ENCODE measurements around the gene LRG1. TPM values are rescaled to one million over a fixed set of nuclear protein-coding genes. Genes with fewer than 3 reads are reported as not detected.

The LRG1 gene
- total RNA-seq, 1 donor from 2014 or later: 0.40 TPM

DNA sequence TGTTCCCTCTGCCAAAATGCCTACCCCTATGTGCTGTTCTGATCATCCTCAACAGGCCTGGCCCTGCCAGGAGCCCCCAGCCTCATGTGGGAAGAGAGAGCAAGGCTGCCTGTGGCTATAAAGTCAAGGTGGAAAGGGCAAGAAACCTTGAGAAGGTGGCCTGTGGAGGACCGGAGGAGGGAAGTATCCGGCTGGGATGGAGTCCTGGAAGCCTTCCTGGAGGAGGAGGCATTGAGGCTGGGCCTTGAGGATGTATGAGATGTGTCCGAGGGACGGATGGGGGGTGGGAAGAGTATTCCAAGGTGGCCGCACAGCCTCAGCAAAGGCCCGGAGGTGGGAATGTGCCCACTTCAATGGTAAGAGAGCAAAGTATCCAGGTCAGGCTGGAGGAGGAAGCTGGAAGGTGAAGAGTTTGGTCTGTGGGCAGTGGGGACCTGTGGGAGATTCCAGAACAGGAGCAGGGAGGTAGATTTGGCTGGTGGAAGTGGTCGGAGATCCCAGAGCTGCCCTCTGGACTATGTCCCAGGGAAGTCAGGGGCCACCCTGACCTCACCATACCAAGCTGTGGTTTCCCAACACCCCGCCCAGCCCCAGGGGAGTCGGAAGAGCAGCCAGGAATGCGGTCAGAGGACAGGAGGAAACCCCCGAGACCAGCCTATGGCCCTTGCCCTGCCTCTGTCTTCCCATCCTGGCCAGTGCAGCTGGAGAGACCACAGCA, 18.5 kb downstream of the LRG1 start:
- H3K4me3 Mint-ChIP-seq: no peak overlapping the region
- no peaks in the 10 kb centered on the region for H3K9me3 Mint-ChIP-seq
- H3K36me3 Mint-ChIP-seq (ENCODE audit: low read depth): no peaks in the 10 kb centered on the region
- H3K27me3 Mint-ChIP-seq: peaks cover 2% of the 10 kb centered on the region
- H3K4me1 Mint-ChIP-seq: no peaks in the 10 kb centered on the region
- intact Hi-C loops (cut with micrococcal nuclease): no loop called here
- no peak for DNase-seq
- no peak overlapping the region for H3K27ac Mint-ChIP-seq

DNA sequence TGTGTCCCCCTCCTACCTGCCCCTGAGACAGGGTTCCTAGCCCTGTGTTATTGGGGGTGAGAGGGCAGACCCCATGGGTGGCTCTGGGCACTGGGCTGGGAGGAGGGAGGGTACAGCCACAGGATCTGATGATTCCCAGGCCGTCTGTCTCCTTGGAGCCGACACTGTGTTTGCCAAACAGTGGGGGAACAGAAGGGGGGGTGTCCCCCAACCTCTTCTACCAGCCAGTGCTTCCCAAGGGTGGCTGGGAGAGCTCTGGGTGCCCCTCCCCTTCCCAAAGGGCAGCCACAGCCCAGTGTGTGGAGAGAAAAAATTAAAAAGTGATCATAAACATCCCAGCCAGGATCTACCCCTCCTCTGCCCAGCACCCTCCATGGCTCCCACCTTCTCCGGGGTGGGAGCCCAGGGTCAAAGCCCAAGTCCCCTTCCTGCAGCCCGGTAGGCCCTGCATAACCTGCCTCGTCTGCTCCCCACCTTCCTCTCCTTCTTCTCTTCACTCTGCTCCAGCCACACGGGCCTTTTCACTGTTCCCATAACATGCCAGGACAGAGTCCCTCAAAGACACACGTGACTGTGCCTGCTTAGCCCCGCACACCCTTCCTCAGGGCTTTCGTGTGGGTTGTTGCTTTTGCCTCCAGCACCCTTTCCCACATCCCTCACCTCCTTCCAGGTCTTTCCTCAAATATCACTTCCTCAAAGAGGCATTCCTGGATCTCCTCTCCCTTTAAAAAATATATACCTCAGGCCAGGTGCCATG, 20.1 kb downstream of the LRG1 start:
- H3K9me3 Mint-ChIP-seq: no peaks in the 10 kb centered on the region
- no peaks in the 10 kb centered on the region for H3K4me1 Mint-ChIP-seq
- intact Hi-C loops (cut with micrococcal nuclease): no loop called here
- peaks cover 2% of the 10 kb centered on the region for H3K27me3 Mint-ChIP-seq
- no peak overlapping the region for H3K27ac Mint-ChIP-seq
- H3K36me3 Mint-ChIP-seq (ENCODE audit: low read depth): no peaks in the 10 kb centered on the region
- no peak overlapping the region for H3K4me3 Mint-ChIP-seq
- no peak for DNase-seq

DNA sequence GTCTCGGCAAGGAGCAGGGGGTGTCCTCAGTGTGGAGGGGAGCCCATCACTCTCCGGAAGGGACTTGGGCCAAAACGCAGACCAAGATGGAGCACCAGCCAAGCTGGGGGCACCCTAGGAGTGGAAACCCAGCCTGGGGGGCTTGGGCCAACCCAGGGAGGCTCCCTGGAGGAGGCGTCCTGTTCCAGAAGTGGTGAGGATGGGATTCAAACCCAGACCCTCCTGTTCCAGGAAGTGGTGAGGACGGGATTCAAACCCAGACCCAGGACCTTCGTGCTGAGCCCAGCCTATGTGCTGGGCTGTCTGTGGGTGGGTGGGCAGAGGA, 20.7 kb downstream of the LRG1 start:
- no peak overlapping the region for H3K4me3 Mint-ChIP-seq
- no peaks in the 10 kb centered on the region for H3K36me3 Mint-ChIP-seq (ENCODE audit: low read depth)
- peaks cover 2% of the 10 kb centered on the region for H3K27me3 Mint-ChIP-seq
- no peaks in the 10 kb centered on the region for H3K4me1 Mint-ChIP-seq
- DNase-seq: no peak
- no peaks in the 10 kb centered on the region for H3K9me3 Mint-ChIP-seq
- intact Hi-C loops (cut with micrococcal nuclease): no loop called here
- H3K27ac Mint-ChIP-seq: no peak overlapping the region

DNA sequence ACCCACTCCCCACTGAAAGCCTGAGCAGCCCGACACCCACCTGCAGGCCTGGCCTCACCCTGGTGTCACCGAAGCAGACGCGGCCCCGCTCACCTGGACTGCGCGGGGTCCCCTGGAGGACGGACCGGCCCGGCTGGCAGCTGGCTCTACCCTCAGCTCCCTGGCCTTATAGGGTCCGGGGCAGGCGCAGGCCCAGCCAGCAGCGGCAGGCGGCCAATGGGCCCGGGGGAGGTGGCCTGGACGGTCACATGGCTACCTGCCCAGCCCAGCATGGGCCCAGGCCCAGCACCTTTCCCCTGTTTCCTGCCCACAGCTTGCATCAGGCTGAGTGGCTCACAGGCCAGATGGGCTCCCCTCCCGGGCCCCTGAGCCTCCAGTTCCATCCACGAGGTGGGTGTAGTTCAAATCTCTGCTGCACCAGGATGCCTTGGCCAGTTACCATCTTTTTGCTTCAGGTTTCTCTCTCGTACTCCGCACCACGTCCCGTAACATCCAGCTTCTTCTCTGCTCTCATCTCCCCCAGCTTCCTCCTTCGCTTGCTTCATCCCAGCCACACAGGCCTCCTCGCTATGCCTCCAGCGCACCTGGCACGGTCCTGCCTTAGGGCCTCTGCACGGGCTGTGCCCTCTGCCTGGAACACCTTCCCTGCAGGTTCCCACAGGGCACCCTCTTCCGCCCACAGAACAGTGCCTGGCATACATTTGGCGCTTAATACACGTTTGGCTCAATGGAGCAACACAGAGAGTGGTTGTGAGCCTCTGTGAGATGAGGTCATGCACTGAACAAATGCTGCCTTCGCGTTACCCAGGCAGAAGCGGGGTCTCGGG, 21.3 kb downstream of the LRG1 start, which contains the start of gene PLIN4:
TSS of gene PLIN4 (minus strand) at position 142 of the 827 bp plus-strand sequence. CDS start 214 bp downstream, outside the sequence.
- Mint-ChIP-seq H3K4me3 (no peak within 1 kb of the TSS), H3K4me1 (no peaks in the 10 kb centered on the region), H3K27ac (no peak within 1 kb of the TSS), H3K27me3 (peaks cover 2% of the 10 kb centered on the region), H3K9me3 (no peaks in the 10 kb centered on the region), H3K36me3 (ENCODE audit: low read depth) (no peaks in the 10 kb centered on the region)
- no peak for DNase-seq
- intact Hi-C loops (cut with micrococcal nuclease): no loop called here

DNA sequence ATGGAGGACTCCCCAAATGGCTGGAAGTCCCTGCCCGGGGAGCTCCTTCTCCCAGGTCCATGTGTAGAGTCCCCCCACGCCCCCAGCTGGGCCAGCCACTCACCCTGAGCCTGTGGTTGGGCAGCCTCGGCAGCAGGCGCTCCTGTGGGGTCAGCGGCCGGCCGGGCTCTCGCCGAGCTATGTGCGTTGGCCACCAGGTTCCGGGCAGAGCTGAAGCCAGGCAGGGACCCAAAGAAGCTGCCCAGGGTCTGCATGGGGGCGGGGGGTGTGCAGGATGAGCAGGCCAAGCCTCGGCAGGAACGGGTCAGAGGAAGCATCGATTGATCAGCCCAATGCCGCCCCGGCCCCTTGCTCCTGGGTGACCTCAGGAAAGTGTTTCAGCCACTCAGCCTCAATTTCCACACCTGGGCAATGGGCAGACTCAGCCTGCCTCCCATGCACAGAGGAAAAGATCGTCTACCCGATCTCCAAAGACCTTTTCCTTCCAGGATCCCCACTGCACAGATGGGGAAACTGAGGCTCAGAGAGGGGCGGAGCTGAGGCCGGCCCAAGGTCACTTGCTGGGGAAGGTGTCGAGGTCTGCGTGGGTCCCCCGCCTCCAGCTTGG, 22.3 kb downstream of the LRG1 start:
- Mint-ChIP-seq H3K27ac (no peak overlapping the region), H3K36me3 (ENCODE audit: low read depth) (no peaks in the 10 kb centered on the region), H3K4me3 (no peak overlapping the region), H3K27me3 (peaks cover 2% of the 10 kb centered on the region), H3K4me1 (no peaks in the 10 kb centered on the region), H3K9me3 (no peaks in the 10 kb centered on the region)
- intact Hi-C loops (cut with micrococcal nuclease): no loop called here
- no peak for DNase-seq

DNA sequence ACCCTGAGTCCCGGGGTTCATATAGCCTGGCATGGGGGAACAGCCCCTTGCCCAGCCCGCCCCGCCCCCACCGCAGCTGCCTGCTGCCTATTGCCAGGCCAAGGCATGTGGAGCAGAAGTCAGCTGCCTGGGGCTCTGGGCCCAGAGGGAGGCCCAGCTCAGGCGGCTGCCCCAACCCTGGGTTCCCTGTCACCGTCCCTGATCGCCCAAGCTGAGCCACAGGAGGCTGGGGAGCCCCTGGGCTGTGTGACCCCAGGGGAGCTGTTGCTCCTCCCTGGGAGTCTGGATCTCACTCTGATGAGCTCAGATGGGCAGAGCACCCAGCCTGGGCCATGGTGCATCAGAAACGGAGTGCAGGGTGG, 22.9 kb downstream of the LRG1 start:
- intact Hi-C loops (cut with micrococcal nuclease): no loop called here
- Mint-ChIP-seq H3K36me3 (ENCODE audit: low read depth) (no peaks in the 10 kb centered on the region), H3K27ac (no peak overlapping the region), H3K4me3 (no peak overlapping the region), H3K4me1 (no peaks in the 10 kb centered on the region), H3K9me3 (no peaks in the 10 kb centered on the region), H3K27me3 (peaks cover 2% of the 10 kb centered on the region)
- DNase-seq: no peak

DNA sequence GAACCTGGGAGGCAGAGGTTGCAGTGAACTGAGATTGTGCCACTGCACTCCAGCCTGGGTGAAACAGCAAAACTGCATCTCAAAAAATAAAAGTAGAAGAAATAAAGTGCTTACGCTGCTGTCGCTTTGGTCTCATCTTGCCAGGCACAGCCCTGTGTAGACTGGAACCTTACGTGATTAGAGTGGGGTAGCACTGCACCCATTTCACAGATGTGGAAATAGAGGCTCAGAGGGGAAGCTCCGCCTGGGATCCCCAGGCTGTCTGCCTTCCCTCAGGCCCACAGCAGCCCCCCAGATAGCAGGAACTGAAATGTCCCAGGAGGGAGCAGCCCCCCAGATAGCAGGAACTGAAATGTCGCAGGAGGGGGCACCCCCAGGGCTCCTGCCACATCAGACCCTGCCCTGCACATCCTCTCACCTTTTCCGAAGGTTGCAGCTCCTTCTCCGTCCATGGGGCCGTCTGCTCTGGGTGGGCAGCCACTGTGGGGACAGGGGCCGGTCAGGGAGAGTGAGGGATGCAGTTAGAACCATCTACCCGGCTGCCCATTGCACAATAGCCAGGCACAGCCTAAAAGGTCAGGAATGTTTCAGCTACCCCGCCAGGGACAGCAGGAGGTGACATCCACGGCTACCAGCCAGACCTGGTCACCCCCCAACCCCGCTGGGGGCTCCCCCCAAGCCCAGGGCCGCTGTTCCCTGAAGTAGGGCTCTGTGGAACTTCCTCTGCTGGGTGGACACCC, 23.5 kb downstream of the LRG1 start:
- Mint-ChIP-seq H3K36me3 (ENCODE audit: low read depth) (no peaks in the 10 kb centered on the region), H3K27ac (no peak overlapping the region), H3K27me3 (peaks cover 2% of the 10 kb centered on the region), H3K4me1 (no peaks in the 10 kb centered on the region), H3K9me3 (no peaks in the 10 kb centered on the region), H3K4me3 (no peak overlapping the region)
- no peak for DNase-seq
- intact Hi-C loops (cut with micrococcal nuclease): no loop called here

DNA sequence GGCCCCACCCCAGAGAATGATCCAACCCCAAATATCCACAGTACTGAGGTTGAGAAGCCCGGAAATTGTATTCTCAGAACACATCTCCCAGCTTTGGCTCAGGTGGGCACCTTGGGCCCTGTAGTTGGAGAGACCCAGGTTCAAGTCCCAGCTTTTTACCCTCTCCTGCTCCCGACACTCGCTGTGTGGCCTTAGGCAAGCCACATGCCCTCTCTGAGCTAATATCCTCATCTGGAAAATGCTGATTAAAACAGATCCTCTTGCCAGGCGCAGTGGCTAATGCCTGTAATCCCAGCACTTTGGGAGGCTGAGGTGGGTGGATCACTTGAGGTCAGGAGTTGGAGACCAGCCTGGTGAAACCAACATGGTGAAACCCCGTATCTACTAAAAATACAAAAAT, 24.1 kb downstream of the LRG1 start:
- H3K4me3 Mint-ChIP-seq: no peak overlapping the region
- no peaks in the 10 kb centered on the region for H3K9me3 Mint-ChIP-seq

DNA sequence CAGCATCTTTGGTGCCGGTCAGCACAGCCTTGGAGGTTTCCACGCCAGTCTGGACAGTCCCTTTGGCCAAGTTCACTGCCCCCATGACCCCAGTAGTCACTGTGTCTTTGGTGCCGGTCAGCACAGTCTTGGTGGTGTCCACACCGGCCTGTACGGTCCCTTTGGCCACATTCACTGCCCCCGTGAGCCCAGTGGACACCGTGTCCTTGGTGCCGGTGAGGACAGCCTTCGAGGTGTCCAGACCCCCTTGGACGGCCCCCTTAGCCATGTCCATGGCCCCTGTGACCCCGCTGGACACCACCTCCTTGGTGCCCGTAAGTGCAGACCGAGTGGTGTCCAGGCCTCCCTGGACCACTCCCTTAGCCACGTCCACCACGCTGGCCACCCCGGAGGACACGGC, 26.6 kb downstream of the LRG1 start:
- H3K4me1 Mint-ChIP-seq: no peaks in the 10 kb centered on the region
- H3K36me3 Mint-ChIP-seq (ENCODE audit: low read depth): no peaks in the 10 kb centered on the region
- intact Hi-C loops (cut with micrococcal nuclease): no loop called here
- no peak overlapping the region for H3K27ac Mint-ChIP-seq
- H3K9me3 Mint-ChIP-seq: no peaks in the 10 kb centered on the region
- no peak for DNase-seq
- no peaks in the 10 kb centered on the region for H3K27me3 Mint-ChIP-seq
- H3K4me3 Mint-ChIP-seq: no peak overlapping the region

More for the DNA sequence above, 24.1 kb downstream of the LRG1 start:
- no peaks in the 10 kb centered on the region for H3K36me3 Mint-ChIP-seq (ENCODE audit: low read depth)
- H3K27me3 Mint-ChIP-seq: no peaks in the 10 kb centered on the region
- no peaks in the 10 kb centered on the region for H3K4me1 Mint-ChIP-seq
- no peak overlapping the region for H3K27ac Mint-ChIP-seq
- intact Hi-C loops (cut with micrococcal nuclease): no loop called here
- DNase-seq: no peak

DNA sequence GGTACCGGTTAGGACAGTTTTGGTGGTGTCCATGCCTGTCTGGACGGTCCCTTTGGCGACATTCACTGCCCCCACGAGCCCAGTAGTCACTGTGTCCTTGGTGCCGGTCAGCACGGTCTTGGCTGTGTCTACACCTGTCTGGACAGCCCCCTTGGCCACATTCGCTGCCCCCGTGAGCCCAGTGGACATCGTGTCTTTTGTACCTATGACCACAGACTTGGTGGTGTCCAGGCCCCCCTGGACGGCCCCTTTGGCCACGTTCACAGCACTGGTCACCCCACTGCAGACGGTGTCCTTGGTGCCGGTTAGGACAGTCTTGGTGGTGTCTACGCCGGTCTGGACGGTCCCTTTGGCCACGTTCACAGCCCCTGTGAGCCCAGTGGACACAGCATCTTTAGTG, 27.8 kb downstream of the LRG1 start:
- Mint-ChIP-seq H3K4me1 (no peaks in the 10 kb centered on the region), H3K4me3 (no peak overlapping the region), H3K27me3 (no peaks in the 10 kb centered on the region), H3K9me3 (no peaks in the 10 kb centered on the region), H3K27ac (no peak overlapping the region), H3K36me3 (ENCODE audit: low read depth) (no peaks in the 10 kb centered on the region)
- intact Hi-C loops (cut with micrococcal nuclease): no loop called here
- DNase-seq: no peak

DNA sequence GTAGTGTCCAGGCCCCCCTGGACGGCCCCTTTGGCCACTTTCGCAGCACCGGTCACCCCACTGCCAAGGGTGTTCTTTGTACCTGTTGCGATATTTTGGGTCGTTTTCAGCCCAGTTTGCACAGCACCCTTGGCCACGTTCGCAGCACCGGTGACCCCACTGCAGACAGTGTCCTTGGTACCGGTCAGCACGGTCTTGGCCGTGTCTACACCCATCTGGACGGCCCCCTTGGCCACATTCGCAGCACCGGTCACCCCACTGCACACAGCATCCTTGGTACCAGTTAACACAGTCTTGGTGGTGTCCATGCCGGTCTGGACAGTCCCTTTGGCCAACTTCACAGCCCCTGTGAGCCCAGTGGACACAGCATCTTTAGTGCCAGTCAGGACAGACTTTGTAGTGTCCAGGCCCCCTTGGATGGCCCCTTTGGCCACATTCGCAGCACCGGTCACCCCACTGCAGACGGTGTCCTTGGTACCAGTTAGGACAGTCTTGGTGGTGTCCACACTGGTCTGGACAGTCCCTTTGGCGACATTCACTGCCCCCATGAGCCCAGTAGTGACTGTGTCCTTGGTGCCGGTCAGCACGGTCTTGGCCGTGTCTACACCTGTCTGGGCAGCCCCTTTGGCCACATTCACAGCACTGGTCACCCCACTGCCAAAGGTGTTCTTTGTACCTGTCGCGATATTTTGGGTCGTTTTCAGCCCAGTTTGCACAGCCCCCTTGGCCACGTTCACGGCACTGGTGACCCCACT, 28.4 kb downstream of the LRG1 start:
- Mint-ChIP-seq H3K4me3 (no peak overlapping the region), H3K27ac (no peak overlapping the region), H3K27me3 (no peaks in the 10 kb centered on the region), H3K36me3 (ENCODE audit: low read depth) (no peaks in the 10 kb centered on the region), H3K9me3 (no peaks in the 10 kb centered on the region), H3K4me1 (peaks cover 3% of the 10 kb centered on the region)
- intact Hi-C loops (cut with micrococcal nuclease): no loop called here
- DNase-seq: no peak

DNA sequence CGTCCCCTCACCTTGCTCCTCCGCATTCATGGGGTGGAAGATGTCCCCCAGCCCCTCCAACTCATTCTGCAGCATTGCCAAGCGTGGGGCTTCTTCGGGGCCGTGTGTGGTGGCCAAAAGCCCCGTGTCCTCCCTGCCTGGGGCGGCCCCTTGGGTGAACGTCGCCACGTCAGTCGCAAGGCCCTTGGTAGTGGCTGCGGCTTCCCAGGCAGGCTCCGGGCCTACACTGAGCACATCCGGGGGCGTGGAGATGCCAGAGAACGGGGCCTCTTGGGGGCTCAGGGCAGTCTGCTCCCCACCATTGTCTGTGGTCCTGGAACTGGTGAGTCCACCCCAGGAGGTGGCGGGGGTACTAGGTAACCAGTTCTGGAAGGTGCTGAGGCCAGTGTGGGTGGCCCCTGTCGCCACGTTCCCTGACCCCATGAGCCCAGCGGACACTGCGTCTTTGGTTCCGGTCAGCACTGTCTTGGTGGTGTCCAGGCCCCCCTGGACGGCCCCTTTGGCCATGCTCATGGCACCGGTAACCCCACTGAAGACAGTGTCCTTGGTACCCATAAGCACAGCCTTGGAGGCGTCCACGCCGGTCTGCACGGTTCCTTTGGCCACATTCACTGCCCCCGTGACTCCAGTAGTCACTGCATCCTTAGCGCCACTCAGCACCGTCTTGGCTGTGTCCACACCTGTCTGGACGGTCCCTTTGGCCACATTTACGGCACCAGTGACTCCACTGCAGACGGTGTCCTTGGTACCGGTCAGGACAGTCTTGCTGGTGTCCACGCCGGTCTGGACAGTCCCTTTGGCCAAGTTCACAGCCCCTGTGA, 29.2 kb downstream of the LRG1 start:
- H3K9me3 Mint-ChIP-seq: no peaks in the 10 kb centered on the region
- H3K36me3 Mint-ChIP-seq (ENCODE audit: low read depth): peaks cover 4% of the 10 kb centered on the region
- H3K4me3 Mint-ChIP-seq: no peak overlapping the region
- H3K27ac Mint-ChIP-seq: no peak overlapping the region
- intact Hi-C loops (cut with micrococcal nuclease): no loop called here
- DNase-seq: no peak
- peaks cover 8% of the 10 kb centered on the region for H3K4me1 Mint-ChIP-seq
- no peaks in the 10 kb centered on the region for H3K27me3 Mint-ChIP-seq
